ENCODE measurements around the gene ABHD8.

Gene ABHD8

DNA sequence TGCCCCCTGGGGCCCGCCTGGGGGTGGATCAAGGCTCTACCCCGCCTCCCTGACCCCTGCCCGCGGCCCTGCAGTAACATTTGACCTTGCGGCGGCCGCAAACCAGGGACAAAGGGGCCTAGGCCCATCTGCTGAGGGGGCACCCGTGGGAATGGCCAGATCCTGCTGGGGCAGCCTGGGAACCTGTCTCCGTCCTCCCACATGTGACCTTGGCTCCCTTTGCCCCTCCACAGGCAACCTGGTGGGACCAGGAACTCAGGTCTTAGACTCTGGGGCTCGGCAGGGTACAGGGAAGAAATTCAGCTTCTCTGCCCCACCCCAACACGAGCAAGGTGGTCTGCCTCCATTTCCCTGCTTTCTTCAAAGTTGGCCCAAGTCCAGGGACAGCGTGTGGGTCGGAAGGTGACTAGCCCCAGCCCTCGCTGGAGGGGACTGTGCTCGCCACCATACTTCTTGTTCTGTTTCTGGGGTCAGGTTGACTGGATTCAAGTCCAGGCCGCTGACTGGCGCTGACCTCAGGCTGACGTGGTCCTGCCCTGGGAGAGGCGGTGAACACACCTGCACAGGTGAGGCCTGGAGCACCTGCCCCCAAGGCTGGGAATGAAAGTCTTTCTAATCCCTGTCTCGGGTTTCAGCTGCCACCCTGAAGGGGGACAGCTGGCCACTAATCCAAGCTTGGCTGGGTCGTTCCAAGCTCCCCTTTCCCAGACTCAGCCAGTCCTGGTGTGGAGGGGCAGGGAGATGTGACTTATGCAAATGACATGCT, 55.0 kb downstream of the ABHD8 start:
- TF ChIP-seq, protein P1, sequence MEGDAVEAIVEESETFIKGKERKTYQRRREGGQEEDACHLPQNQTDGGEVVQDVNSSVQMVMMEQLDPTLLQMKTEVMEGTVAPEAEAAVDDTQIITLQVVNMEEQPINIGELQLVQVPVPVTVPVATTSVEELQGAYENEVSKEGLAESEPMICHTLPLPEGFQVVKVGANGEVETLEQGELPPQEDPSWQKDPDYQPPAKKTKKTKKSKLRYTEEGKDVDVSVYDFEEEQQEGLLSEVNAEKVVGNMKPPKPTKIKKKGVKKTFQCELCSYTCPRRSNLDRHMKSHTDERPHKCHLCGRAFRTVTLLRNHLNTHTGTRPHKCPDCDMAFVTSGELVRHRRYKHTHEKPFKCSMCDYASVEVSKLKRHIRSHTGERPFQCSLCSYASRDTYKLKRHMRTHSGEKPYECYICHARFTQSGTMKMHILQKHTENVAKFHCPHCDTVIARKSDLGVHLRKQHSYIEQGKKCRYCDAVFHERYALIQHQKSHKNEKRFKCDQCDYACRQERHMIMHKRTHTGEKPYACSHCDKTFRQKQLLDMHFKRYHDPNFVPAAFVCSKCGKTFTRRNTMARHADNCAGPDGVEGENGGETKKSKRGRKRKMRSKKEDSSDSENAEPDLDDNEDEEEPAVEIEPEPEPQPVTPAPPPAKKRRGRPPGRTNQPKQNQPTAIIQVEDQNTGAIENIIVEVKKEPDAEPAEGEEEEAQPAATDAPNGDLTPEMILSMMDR (IDR thresholded peaks at IDR 0.05; ENCODE audit: borderline replicate concordance, insufficient read depth, low read depth, low read length) = no peak
- no peak overlapping the region for H3K4me3 ChIP-seq (ENCODE audit: low read depth, low read length)

DNA sequence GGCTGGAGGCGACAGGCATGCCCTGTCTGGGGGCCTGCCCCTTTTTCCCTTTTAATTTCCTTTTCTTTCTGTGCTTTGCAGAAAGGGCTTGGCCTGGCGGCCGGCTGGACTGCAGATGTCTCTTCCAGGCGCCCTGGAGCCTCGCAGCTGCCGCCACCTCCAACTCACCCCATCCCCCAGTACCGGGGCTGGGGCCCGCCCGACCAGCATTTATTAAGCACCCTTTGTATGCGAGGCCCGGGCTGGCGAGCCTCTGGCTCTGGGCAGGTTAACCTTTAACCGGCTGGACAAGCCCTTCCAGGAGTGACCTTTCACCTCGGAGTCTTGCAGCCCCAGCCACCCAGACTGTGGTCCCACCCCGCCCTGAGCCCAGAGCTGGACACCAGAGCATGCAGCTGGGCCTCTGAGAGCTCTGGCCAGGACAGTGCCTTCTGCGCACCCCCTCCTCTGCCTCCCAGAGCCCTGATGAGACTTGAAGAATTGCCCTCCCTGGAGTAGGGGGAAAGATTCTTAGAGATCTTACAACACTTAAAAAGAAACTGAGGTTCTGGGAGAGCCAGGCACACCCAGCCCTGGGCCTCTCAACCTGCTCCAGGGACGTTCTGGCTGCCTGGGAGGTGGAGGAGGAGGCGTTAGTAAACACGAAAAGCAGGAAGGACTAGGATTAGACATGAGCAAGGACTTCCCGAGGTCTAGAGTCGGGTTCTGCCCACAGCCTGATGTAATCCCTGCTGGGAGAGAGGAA, 56.4 kb downstream of the ABHD8 start:
- TF ChIP-seq, protein P1 (IDR thresholded peaks at IDR 0.05; ENCODE audit: borderline replicate concordance, insufficient read depth, low read depth, low read length) = no peak
- peak overlapping the region; percentile 67 for H3K4me3 ChIP-seq (ENCODE audit: low read depth, low read length)

DNA sequence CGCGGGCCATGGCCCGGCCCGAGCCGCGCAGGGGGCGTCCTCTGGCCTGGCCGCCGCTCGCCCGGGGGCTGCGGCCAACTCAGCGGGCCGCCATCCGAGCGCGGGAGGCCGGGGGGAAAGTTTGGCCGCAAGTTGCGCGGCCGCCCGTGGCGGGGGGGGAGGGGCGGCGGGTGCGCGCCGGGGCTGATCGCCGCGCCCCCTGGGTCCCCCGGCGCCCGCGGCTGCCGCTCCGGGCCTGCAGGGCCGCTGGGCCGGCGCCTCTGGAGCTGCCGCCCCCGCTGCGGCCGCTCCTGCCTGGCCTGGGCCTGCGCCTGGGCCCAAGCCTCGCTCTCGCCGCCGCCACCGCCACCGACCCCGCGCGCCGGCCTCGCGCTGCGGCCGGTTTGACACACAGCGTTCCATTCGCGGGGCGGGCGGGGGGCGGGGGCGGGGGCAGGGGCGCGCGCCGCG, 57.7 kb downstream of the ABHD8 start, which contains the start of gene NR2F6:
Gene NR2F6, minus strand, starts transcription at position 385 of the 450 bp plus-strand sequence. CDS start 699 bp downstream, outside the sequence.
- peak within 1 kb of the TSS; percentile 68 for H3K4me3 ChIP-seq (ENCODE audit: low read depth, low read length)
- TF ChIP-seq, protein P1 (IDR thresholded peaks at IDR 0.05; ENCODE audit: borderline replicate concordance, insufficient read depth, low read depth, low read length) = no peak

GRCh38 chr19:17244618-17245534, 58.3 kb downstream of the ABHD8 start:
- peak overlapping the region; percentile 68 for H3K4me3 ChIP-seq (ENCODE audit: low read depth, low read length)
- TF ChIP-seq, protein P1 (IDR thresholded peaks at IDR 0.05; ENCODE audit: borderline replicate concordance, insufficient read depth, low read depth, low read length) = no peak

GRCh38 chr19:17243830-17244617, 59.2 kb downstream of the ABHD8 start:
- peak overlapping the region; percentile 68 for H3K4me3 ChIP-seq (ENCODE audit: low read depth, low read length)
- TF ChIP-seq, protein P1 (IDR thresholded peaks at IDR 0.05; ENCODE audit: borderline replicate concordance, insufficient read depth, low read depth, low read length) = no peak

- TF ChIP-seq, protein P1 (IDR thresholded peaks at IDR 0.05; ENCODE audit: borderline replicate concordance, insufficient read depth, low read depth, low read length) = no peak
- no peak overlapping the region for H3K4me3 ChIP-seq (ENCODE audit: low read depth, low read length)
Measured at GRCh38 chr19:17243211-17243829, 59.9 kb downstream of the ABHD8 start.
